COR-L47 (cell line): Measurements from ENCODE around the gene KRTAP5-8.
"Not testable (repeated sequence)": the region's sequence is repeated elsewhere in the genome, so short reads cannot be mapped to it uniquely, and the experiment has no call there.

ENCODE experiments used
- DNase-seq: peaks from one replicate; lab custom pipeline; 2025; lab: John Stamatoyannopoulos, UW

The KRTAP5-8 gene

DNA sequence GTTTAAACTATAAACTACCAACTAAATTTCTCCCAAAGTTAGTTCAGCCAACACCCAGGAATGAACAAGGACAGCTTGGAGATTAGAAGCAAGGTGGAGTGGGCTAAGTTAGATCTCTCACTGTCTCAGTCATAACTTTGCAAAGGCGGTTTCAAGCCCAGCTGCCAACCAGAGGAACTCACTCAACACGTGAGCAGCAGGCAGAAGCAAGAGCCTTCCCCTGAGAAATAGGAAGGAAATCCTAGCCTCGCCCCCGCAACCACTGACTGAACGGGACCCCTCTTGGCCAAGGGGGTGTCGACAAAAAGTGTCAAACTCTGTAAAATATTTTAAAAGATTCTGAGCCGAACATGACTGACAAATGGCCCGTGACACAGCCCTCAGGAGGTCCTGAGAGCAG is 6.0 kb downstream of the KRTAP5-8 start:
- DNase-seq, result no peak

DNA sequence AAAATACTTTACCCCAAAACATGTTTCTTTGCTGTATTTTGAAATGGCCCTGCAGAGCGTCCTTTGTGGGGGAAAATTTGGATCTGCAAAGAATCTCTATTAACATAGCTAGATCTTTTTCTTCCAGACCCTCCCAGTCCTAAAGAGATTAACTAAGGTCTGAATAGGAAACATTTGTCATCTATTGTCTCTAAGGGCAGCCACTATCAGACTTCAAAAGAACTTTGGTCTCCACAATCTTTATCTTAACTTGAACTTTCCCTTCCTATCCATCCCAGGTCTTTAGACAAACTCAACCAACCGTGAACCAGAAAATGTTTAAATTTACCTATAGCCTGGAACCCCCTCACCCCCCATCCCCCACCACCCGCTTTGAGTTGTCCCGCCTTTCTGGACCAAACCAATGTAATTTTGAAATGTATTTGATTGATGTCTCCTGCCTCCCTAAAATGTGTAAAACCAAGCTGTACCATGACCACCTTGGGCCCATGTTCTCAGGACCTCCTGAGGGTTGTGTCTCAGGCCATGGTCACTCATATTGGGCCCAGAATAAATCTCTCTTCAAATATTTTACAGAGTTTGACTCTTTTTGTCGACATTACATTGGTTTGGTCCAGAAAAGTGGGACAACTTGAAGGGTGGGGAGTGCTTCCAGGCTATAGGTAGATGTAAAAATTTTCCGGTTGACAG is 6.8 kb downstream of the KRTAP5-8 start:
- DNase-seq, result no peak

DNA sequence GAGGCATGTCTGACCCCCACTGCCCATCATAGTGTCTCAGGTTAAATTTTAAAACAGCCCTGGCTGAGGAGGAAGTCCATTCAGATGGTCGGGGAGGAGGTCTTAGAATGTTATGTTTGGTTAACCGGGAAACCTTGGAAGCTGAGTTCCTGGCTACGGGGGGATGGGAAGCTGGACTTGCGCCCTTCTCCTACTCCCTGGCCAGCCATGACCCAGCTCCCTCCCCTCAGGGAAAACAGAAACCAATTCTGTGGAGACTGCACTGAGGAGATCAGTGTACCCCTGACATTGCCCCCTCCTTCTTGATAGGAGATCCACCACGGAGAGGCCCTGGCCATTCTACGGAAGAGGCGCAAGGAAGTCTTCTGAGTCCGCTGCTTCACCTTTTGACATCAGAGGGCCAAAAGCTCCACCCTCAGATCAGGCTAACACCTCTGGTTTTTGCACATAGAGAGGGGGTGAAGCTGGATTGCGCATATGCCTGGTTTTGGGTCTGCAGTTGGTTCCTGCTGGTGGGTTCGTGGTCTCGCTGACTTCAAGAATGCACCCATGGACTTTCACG is 7.7 kb downstream of the KRTAP5-8 start:
- DNase-seq, result no peak

DNA sequence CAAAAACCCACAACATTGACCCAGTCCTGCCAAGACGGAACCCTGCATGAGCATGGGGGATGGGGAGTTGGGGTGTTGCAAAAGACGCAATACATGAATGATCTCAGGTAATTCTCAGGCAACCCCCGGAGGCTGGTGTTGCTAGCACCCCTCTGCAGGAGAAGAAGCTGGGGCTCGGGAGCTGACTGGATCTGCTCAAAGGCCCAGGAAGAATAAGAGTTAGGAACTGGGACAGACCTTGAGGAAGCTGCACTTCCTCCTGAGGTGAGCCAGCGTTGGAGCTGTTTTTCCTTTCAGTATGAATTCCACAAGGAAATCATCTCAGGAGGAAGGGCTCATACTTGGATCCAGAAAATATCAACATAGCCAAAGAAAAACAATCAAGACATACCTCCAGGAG is 10.3 kb downstream of the KRTAP5-8 start, which contains the start of gene KRTAP5-9:
Gene KRTAP5-9 (plus strand): TSS at position 301 of the 400 bp plus-strand sequence. CDS start 238 bp downstream, outside the sequence.
- DNase-seq, result no peak

DNA sequence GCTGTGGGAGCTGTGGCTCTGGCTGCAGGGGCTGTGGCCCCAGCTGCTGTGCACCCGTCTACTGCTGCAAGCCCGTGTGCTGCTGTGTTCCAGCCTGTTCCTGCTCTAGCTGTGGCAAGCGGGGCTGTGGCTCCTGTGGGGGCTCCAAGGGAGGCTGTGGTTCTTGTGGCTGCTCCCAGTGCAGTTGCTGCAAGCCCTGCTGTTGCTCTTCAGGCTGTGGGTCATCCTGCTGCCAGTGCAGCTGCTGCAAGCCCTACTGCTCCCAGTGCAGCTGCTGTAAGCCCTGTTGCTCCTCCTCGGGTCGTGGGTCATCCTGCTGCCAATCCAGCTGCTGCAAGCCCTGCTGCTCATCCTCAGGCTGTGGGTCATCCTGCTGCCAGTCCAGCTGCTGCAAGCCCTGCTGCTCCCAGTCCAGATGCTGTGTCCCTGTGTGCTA is 10.9 kb downstream of the KRTAP5-8 start:
- no peak for DNase-seq

DNA sequence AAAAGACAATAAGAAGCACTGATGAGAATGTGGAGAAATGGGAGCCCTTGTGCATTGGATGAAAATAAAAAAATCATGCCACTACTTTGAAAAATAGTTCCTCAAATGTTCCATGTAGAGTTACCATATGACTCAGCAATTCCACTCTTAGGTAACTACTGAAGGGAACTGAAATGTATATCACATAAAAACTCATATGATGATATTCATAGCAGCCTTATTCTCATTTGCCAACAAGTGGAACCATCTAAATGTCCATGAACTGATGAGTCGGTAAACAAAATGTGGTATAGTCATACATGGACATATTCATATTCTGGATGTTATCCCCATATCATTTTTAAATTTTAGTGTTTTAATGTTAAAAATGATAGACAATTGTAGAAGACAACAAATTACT is 13.9 kb downstream of the KRTAP5-8 start:
- DNase-seq, result no peak

DNA sequence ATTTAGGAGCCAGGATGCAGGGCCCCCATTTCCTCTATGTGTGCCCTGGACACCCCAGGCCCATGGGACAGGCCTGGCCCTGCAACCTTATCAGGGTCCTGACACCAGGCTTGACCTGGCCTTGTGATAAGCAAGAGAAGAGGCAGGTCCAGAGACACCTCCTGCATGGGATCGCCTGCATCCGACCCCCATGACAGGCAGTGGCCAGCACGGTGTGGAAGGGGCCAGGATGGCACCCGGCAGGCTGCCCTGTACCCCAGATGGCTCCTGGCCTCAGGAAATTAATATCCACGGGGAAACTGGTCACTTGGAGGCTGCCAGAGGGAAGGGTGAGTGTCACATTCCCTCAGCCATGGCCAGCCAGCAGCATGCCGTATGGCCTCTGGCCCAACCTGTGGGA is 17.2 kb downstream of the KRTAP5-8 start:
- DNase-seq, result no peak

DNA sequence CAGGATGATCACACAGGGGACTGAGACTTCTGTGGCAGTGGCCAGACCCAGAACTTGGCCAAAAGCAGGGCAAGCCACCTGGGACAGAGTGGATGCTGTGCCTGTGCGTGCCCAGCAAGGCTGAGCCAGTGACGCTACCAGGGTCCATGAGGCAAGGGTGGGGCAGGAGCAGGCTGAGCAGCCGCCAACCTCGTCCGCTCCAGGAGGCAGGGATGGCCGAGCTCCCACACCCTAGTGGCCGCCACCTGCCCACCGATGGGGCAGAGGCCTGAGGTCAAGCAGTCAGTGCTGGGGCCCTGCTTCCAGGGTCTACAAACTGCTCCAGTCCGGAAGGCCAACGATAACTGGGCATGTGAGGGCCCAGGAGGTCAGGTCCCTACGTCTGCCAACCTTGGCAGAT is 17.7 kb downstream of the KRTAP5-8 start:
- no peak for DNase-seq

DNA sequence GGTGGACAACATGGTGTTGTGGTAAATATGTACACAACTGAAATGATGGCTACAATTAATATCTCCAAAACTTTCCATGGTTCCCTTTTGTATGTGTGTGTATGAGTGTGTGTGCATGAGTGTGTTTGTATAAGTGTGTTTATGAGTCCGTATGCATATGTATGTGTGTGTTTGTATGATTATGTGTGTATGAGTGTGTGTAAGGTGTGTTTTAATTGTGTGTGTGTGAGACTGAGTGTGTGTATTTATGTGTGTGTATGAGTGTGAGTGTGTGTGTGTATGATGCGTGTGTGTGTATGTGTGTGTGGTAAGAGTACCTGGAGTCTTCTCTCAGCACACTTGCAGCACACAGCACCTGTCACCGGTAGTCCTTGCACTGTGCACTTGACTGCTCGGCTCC is 18.2 kb downstream of the KRTAP5-8 start:
- no peak for DNase-seq

DNA sequence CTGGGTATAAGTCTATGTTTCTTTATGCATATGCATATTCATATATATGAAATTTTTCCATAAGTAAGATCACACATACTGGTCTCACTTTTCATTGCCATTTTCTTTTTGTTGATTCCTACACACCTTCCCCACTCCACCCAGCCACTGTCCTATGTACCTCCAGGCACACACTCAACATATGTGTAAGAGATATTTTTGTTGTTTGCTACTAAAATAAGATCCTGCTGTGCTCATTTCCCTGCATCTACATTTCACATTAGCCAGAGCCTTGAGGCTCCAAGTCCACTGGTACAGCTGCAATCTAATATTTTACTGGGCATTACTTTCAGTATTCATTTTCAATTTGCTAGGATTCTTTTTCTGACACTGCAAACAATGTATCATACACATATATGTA is 19.4 kb downstream of the KRTAP5-8 start:
- DNase-seq, result no peak

DNA sequence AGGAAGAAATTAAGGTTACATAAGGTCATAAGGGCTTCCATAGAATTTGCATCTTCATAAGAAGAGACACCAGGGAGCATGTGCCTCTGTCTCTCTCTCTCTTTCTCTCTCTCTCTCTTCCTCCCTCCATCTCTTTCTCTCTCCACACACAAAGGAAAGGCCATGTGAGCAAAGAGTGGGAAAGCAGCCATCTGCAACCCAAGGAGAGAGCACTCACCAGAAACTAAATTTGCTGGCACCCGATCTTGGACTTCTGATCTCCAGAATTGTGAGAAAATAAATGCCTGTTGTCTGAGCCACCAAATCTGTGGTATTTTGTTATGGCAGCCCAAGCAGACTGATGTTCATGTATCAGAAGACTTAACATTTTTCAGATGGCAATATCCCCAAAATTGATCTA is 21.2 kb downstream of the KRTAP5-8 start:
- DNase-seq, result no peak

DNA sequence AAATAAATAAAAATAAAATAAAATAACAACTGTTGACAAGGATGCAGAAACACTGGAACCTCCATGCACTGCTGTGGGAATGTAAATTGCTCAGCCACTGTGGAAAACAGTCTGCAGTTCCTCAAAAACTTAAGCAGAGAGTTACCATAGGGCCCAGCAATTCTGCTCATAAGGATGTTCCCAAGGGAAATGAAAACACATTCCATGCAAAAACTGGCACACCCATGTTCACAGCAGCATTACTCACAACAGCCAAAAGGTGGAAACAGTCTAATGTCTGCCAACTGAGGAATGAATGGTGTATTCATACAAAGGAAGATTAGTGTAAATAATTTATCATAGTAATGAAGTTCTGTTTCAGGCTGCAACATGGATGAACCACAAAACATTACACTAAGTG is 24.3 kb downstream of the KRTAP5-8 start:
- DNase-seq, result no peak

DNA sequence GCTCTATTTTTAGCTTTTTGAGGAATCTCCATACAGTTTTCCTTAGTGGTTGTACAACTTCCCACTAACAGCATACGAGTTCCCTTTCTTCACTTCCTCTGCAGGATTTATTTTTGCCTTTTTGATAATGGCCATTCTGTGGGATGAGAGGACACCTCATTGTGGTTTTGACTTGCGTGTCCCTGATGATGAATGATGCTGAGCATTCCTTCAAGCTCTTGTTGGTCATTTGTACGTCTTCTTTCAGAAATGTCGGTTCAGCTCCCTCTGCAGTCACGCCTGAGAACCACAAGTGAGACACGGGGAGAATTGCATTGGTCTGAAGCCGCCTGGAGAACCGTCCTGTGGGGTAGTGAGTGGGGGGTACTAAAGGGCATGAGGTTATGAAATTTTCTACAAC is 25.6 kb downstream of the KRTAP5-8 start:
- peak; percentile 30 for DNase-seq

DNA sequence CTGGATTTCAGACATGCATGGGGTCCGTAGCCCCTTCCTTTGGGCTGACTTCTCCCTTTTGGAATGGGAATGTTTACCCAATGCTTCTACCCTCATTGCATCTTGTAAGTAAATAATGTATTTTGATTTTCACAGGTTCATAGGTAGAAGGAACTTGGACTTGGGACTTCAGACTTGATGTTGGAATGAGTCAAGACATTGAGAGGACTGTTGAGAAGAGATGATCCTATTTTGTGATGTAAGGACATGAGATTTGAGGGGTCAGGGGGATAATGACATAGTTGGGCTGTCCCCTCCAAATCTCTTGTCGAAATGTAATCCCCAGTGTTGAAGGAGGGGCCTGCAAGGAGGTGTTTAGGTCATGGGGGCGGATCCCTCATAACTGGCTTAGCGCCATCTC is 26.6 kb downstream of the KRTAP5-8 start:
- no peak for DNase-seq

DNA sequence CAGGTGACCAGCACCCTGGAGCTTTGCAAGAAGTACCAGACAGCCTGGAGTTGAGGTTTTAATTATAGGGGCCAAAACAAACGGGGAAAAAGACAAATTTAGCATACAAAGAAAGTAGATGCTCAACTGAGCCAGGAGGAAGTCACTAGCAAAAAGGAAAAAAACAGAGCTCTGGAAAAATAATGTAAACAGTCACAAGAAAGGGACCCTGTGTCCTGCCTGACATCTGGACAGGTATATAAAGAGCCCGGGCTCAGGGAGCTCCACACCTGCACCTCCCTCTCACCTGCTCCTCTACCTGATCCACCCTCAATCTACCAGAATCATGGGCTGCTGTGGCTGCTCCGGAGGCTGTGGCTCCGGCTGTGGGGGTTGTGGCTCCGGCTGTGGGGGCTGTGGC is 27.4 kb downstream of the KRTAP5-8 start, which contains the start of gene KRTAP5-10:
Gene KRTAP5-10 (plus strand): TSS at position 301 of the 400 bp plus-strand sequence. CDS start 25 bp downstream, at position 326.
- no peak for DNase-seq

DNA sequence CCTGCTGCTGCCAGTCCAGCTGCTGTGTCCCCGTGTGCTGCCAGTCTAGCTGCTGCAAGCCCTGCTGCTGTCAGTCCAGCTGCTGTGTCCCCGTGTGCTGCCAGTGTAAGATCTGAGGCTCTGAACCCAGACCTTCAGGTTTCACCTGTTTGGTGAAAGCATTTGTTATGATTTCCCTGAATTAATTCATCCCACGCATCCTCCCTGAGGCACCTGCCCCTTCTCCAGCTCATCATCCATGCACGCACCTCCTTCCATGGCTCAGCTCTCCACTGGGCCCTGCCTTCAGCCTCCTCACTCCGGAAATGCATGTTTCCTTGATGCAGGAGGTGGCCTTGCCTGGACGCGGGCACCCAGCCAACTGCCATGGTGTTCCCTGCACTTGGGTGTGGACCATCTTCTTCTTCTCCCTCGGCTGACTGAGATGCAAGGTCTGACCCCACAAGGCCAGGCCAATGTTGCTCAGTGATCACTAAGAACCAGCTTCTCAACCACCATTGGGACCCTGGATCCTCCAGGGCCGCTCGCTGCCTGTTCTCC is 28.3 kb downstream of the KRTAP5-8 start:
- no peak for DNase-seq

DNA sequence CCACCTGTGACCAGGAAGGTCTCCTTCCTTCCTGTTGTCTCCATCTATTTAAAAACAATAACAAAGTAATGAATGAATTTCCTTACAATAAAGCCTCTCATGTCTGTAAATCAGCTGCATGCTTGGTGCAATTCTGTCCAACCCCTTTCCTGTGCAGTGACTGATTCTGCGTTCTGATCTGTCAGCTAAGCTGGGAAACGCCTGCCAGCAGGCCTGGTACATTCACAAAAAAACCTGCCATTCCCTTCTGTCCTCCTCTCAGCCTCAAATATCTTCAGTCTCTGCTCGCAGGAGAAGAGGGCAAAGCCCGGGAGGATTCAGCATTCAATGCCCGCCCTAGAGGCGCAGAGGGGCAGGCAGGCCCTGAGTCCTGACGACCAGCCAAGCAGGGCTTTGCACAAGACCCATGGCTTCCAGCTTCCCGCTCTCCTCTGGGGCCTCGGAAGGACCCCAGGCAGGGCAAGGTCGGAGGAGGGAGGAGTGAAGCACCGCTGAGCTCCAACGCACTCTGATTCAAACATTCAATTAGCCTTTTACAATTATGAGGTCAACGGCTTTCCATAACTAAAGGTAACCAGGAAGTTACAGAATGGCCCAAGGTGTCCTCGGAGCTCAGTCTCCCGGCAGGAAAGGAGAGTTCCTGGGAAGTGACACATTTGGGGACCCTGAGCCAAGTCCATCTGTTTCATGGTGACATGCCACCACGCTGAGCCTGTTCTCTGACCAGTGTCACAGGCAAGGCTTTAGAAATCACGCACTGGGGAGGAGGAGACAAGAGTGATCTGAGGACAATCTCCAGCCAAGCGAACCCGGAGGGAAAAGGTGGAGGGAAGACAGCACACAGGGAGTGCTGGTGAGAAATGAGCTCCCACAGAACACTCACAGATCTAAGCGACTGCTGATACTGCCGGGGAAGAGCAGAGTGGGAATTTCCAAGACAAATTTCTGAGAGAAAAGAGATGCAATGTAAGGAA is 29.1 kb downstream of the KRTAP5-8 start:
- not testable (repeated sequence) for DNase-seq

DNA sequence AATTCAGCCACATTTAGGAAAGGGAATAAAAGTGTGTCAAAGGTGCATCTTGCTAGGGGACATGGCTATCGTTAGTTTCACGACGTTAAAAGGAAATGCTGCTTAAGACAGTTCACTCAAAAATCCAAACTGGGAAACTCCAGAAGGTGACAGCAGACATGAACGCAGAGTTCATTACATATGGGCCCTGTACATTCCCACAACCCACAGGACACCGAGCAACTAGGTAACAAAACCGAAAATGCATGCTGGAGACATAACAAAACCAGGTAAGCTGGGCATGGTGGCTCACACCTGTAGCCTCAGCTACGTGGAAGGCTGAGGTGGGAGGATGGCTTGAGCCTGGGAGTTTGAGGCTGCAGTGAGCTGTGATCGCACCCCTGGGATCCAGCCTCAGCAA is 29.8 kb downstream of the KRTAP5-8 start:
- DNase-seq, result not testable (repeated sequence)

DNA sequence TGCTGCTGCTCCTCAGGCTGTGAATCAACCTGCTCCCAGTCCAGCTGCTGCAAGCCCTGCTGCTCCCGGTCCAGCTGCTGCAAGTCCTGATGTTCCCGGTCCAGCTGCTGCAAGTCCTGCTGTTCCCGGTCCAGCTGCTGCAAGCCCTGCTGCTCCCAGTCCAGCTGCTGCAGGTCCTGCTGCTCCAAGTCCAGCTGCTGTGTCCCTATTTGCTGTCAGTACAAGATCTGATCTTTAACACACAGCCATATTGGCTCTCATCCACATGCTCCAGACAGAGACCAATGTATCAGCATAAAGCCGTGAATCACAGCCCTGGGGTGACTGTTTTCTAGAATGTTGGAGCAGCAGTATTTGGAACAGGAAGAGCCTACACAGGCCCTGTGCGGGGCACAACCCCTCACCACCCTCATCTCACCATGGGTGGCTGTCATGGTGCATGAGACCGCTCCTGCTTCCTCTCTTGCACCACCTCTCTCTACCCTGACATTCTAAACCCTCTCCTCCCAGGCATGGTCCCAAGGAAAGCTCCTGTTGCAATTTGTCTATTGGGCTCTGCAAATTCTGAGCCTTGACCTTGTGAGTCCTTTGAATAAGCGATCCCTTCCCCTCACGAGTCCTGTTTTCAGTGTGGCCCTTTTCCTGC is 31.0 kb downstream of the KRTAP5-8 start:
- no peak for DNase-seq

DNA sequence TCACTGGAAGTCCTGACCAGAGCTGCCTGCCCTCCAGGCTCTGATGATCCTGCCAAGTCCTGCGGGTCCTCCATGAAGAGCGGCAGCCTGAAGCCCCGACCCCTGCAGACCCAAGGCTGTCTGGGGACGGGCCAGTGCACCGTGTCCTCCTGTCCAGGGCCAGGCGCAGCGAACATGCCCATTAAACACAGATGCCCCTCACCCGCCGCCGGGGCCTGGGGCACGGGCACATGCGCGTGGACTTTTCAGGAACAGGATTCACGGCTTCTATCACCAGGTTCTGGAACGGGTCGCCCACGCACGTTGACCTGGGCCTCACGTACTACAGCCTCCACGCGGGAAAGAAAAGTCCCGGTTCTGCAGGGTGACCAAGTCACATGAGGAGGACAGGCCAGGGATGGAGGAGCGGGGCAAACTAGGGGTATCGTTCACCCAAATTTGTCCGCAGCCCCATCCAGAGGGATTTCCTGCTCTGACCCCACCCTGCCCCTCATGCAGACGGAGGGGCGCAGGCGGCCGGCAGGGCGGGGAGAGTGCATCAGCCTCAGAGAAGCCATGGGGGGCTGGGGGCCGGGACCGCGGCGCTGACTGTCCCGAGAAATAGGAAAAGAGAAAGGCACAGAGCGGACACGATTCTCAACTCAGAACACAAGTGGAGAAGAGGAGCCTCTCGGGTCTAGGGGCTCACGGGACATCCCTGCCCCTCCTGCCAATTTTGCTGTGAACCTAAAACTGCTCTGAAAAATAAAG is 33.5 kb downstream of the KRTAP5-8 start:
- DNase-seq, result not testable (repeated sequence)

DNA sequence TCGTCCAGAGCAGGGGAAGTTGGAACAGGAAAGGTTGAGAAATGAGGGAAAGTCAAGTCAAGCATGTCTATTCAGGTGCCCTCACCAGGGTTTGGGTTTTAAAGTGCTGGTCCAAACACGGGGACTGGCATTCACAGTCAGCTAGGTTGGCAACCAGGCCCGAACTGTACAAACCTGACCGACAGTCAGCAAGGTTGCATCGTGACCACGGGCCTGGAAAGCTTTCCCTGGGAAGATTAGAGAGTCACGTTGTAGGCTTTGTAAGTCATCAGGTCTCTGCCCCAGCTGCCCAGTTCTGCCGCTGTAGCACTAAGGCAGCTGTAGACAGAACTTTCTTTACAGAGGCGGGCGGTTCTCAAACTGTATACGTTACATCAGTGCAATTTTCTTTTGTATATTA is 35.0 kb downstream of the KRTAP5-8 start:
- no peak for DNase-seq
